Neuronal stem cell (in vitro differentiated cells): ENCODE measurements around the gene CEMIP2. TPM values are rescaled to one million over a fixed set of nuclear protein-coding genes. Genes with fewer than 3 reads are reported as not detected.

Source experiments
- DNase-seq: peaks from one replicate; pipeline ENCODE4 v3.0.0-alpha.2; 2013; ENCODE audit warnings: low spot score
- H2AFZ ChIP-seq: one replicate; pipeline ENCODE4 v1.6.1; 2013; ENCODE audit warnings: mild to moderate bottlenecking, low read length, inconsistent platforms
- H2AK5ac ChIP-seq: 2 replicates; pipeline ENCODE4 v1.6.1; 2013; ENCODE audit warnings: low read depth, mild to moderate bottlenecking, inconsistent platforms, low read length, moderate library complexity, mixed read lengths
- H2BK120ac ChIP-seq: 2 replicates; pipeline ENCODE4 v1.6.1; 2013; ENCODE audit warnings: low read depth, mild to moderate bottlenecking, inconsistent platforms, low read length, moderate library complexity, mixed read lengths
- H2BK12ac ChIP-seq: one replicate; pipeline ENCODE4 v1.6.1; 2013; ENCODE audit warnings: low read length, inconsistent platforms
- H2BK15ac ChIP-seq: 2 replicates; pipeline ENCODE4 v1.6.1; 2013; ENCODE audit warnings: mild to moderate bottlenecking, low read length, inconsistent platforms, mixed read lengths
- H2BK5ac ChIP-seq: one replicate; pipeline ENCODE4 v1.6.1; 2013; ENCODE audit warnings: inconsistent platforms, mild to moderate bottlenecking, low read length, moderate library complexity
- H3K14ac ChIP-seq: one replicate; pipeline ENCODE4 v1.6.1; 2013; ENCODE audit warnings: low read length, inconsistent platforms
- H3K18ac ChIP-seq: 2 replicates; pipeline ENCODE4 v1.6.1; 2013; ENCODE audit warnings: low read length, inconsistent platforms
- H3K23ac ChIP-seq: 2 replicates; pipeline ENCODE4 v1.6.1; 2013; ENCODE audit warnings: low read depth, mild to moderate bottlenecking, mixed read lengths, low read length, inconsistent platforms; ENCODE audit not compliant: poor library complexity
- H3K27ac ChIP-seq: replicated peaks from 3 replicates; pipeline ENCODE4 v1.5.1; 2013; ENCODE audit warnings: low read length, inconsistent platforms
- H3K27me3 ChIP-seq, 3 experiments: 2 replicates each; pipeline ENCODE4 v1.6.1; 2013; ENCODE audit warnings: low read length in 3 of 3, mild to moderate bottlenecking in 2 of 3, inconsistent platforms in 1 of 3, low read depth in 1 of 3, mixed read lengths in 1 of 3, moderate library complexity in 1 of 3; ENCODE audit not compliant: control insufficient read depth in 3 of 3, insufficient read depth in 3 of 3
- H3K36me3 ChIP-seq, 2 donors: replicated peaks in 1 of 2; 2 replicates each; pipeline ENCODE4 v1.6.1; 2013; ENCODE audit warnings: low read length in 2 of 2; ENCODE audit not compliant: control insufficient read depth in 2 of 2, insufficient read depth in 2 of 2
- H3K4ac ChIP-seq: 2 replicates; pipeline ENCODE4 v1.6.1; 2013; ENCODE audit warnings: inconsistent platforms, mild to moderate bottlenecking, low read length, moderate library complexity
- H3K4me1 ChIP-seq, 2 donors: 1 replicate in 1 of 2; 2 replicates in 1 of 2; pipeline ENCODE4 v1.6.1; 2013; ENCODE audit warnings: low read length in 2 of 2, low read depth in 1 of 2; ENCODE audit not compliant: control insufficient read depth in 2 of 2, insufficient read depth in 1 of 2
- H3K4me2 ChIP-seq: one replicate; pipeline ENCODE4 v1.6.1; 2013; ENCODE audit warnings: mild to moderate bottlenecking, low read length, inconsistent platforms; ENCODE audit not compliant: insufficient read depth, poor library complexity, severe bottlenecking
- H3K4me3 ChIP-seq, 2 donors: 2 replicates each; pipeline ENCODE4 v1.5.1; 2013; ENCODE audit warnings: low read length in 2 of 2, mild to moderate bottlenecking in 2 of 2, inconsistent platforms in 1 of 2, moderate library complexity in 1 of 2
- H3K79me1 ChIP-seq: one replicate; pipeline ENCODE4 v1.6.1; 2013; ENCODE audit warnings: low read depth, mild to moderate bottlenecking, inconsistent platforms, low read length, moderate library complexity
- H3K9ac ChIP-seq: one replicate; pipeline ENCODE4 v1.6.1; 2013; ENCODE audit warnings: mild to moderate bottlenecking, low read depth, low read length, inconsistent platforms; ENCODE audit not compliant: poor library complexity
- H3K9me3 ChIP-seq, 2 donors: replicated peaks in 1 of 2; 2 replicates each; pipeline versions ENCODE3 to v1.6.1; 2013; ENCODE audit warnings: low read length in 2 of 2, mild to moderate bottlenecking in 2 of 2, inconsistent platforms in 1 of 2, low read depth in 1 of 2, mixed read lengths in 1 of 2, moderate library complexity in 1 of 2; ENCODE audit not compliant: control insufficient read depth in 2 of 2, insufficient read depth in 1 of 2
- H4K8ac ChIP-seq: one replicate; pipeline ENCODE4 v1.6.1; 2013; ENCODE audit warnings: low read depth, mild to moderate bottlenecking, inconsistent platforms, low read length, moderate library complexity
- H4K91ac ChIP-seq: one replicate; pipeline ENCODE4 v1.6.1; 2013; ENCODE audit warnings: low read length, low read depth, mild to moderate bottlenecking, inconsistent platforms; ENCODE audit not compliant: poor library complexity
- WGBS, 2 donors: extraction: QIAGEN DNeasy Blood & Tissue Kit; methylation state at CpG; one replicate each; pipeline ENCODE4 v1.1.7; 2013; ENCODE audit warnings: missing lambda C conversion rate in 2 of 2, mixed read lengths in 1 of 2; ENCODE audit not compliant: insufficient read length in 2 of 2, insufficient replicate concordance in 1 of 2; ENCODE audit errors: extremely low coverage in 2 of 2; 5-methylcytosine and 5-hydroxymethylcytosine counted together
- polyA plus RNA-seq, 2 experiments: library from polyadenylated mRNA; stranded (reverse); fragments of 200-250 nt; gene quantifications; one replicate each; pipeline ENCODE4 v1.2.3, GENCODE V29; 2013

The CEMIP2 gene, protein sequence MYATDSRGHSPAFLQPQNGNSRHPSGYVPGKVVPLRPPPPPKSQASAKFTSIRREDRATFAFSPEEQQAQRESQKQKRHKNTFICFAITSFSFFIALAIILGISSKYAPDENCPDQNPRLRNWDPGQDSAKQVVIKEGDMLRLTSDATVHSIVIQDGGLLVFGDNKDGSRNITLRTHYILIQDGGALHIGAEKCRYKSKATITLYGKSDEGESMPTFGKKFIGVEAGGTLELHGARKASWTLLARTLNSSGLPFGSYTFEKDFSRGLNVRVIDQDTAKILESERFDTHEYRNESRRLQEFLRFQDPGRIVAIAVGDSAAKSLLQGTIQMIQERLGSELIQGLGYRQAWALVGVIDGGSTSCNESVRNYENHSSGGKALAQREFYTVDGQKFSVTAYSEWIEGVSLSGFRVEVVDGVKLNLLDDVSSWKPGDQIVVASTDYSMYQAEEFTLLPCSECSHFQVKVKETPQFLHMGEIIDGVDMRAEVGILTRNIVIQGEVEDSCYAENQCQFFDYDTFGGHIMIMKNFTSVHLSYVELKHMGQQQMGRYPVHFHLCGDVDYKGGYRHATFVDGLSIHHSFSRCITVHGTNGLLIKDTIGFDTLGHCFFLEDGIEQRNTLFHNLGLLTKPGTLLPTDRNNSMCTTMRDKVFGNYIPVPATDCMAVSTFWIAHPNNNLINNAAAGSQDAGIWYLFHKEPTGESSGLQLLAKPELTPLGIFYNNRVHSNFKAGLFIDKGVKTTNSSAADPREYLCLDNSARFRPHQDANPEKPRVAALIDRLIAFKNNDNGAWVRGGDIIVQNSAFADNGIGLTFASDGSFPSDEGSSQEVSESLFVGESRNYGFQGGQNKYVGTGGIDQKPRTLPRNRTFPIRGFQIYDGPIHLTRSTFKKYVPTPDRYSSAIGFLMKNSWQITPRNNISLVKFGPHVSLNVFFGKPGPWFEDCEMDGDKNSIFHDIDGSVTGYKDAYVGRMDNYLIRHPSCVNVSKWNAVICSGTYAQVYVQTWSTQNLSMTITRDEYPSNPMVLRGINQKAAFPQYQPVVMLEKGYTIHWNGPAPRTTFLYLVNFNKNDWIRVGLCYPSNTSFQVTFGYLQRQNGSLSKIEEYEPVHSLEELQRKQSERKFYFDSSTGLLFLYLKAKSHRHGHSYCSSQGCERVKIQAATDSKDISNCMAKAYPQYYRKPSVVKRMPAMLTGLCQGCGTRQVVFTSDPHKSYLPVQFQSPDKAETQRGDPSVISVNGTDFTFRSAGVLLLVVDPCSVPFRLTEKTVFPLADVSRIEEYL (N-terminal part only)
- 79.6 TPM for polyA plus RNA-seq (2013, experiment 1 of 2)
- 79.1 TPM for polyA plus RNA-seq (2013, experiment 2 of 2)

DNA sequence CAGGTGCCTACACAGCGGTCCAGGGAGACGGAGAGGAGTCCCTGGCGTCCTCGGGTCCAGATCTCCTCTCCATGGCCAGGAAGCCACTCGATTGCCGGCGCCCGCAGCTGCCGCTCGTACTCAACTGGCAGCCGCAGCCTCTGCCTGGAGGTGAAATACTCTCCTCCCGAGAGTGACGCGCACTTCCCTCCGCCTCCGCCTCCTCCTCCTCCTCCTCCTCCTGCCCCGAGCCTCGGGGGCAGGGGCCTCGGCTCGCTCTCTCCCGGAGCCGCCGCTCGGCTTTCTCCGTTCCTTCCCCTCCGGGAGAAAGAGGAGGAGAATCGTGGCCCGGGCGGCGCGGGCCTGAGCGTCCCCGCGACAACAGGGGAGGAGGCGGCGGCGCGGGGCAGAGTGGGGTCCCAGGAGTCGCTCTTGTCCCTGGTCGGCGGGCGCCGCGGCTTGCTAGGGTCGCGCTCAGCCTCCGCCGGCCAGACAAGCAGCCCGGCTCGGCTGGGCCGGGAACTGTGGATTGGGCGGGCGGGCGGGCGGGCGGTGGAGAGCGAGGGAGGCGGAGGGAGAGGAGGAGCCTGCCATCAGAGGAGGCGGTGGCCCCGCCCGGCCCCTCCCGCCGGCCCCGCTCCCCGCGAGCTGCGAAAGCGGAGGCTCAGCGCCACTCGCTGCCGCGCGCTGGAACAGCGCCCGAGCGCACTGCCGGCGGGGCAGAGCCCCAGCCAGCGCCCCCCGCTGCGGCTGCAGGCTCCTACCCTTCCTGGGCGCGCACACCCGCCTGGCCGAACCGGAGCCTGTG, at the start of gene CEMIP2:
TSS of gene CEMIP2 (minus strand) at position 126 of the 787 bp plus-strand sequence. CDS start 18,140 bp downstream, outside the sequence.
- Histone ChIP-seq H3K9ac (peak within 1 kb of the TSS; percentile 97), H3K27ac (peak within 1 kb of the TSS; percentile 87), H3K4me3 (peak within 1 kb of the TSS; percentile 86 to 94), H4K8ac (no peak within 1 kb of the TSS), H3K4me1 (peaks cover 8 to 30% of the 10 kb centered on the region in 2 donors), H2AFZ (peak within 1 kb of the TSS; percentile 91), H2AK5ac (peak within 1 kb of the TSS; percentile 41), H3K23ac (peak within 1 kb of the TSS; percentile 69), H3K14ac (peak within 1 kb of the TSS; percentile 91), H3K9me3 (no peaks in the 10 kb centered on the region), H3K27me3 (peaks cover 0 to 11% (median 4%) of the 10 kb centered on the region in 3 experiments), H3K4me2 (peak within 1 kb of the TSS; percentile 100), H2BK5ac (peak within 1 kb of the TSS; percentile 96), H3K36me3 (no peaks in the 10 kb centered on the region), H2BK12ac (no peak within 1 kb of the TSS), H2BK15ac (peak within 1 kb of the TSS; percentile 93), H2BK120ac (no peak within 1 kb of the TSS), H3K18ac (peak within 1 kb of the TSS; percentile 98), H3K4ac (peak within 1 kb of the TSS; percentile 44), H3K79me1 (peaks cover 2% of the 10 kb centered on the region), H4K91ac (no peak within 1 kb of the TSS)
- peak; percentile 84 for DNase-seq
- no CpG with 5 or more reads among the region's 86 CpGs for WGBS, 2 donors

DNA sequence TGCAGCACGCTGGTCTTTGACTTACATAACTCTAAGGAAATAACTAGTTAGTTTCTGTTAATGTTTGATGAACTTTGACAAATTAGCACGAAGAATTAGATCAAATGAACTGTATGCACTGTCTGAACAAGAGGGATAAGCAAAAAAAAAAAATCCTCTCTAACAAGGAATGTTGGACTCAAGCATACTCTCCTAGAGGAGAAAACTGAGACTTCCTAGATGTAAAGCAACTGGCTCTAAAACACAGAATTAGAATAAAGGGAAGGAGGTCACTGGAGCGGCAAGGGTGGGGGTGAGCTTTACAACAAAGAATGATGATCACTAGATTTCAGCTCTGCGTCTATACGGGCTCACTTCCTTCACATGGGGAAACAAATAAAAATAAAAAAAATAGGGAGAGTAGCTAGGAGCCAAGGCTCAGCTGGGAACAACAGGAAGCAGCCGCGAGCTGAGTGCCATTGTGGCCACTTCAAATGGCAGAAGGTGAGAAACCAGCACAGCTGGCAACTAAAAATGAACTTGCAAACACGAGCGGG, 48.7 kb upstream of the CEMIP2 start:
- no peak overlapping the region for H3K4ac ChIP-seq
- H3K4me3 ChIP-seq, result no peak overlapping the region
- H3K79me1 ChIP-seq, result no peaks in the 10 kb centered on the region
- H3K4me2 ChIP-seq, result no peak overlapping the region
- no peak overlapping the region for H3K9ac ChIP-seq
- no peak for DNase-seq
- no peak overlapping the region for H3K23ac ChIP-seq
- no peak overlapping the region for H2BK12ac ChIP-seq
- H3K9me3 ChIP-seq, result no peaks in the 10 kb centered on the region
- peak overlapping the region; percentile 55 for H2AFZ ChIP-seq
- H3K36me3 ChIP-seq, result no peaks in the 10 kb centered on the region
- no peak overlapping the region for H3K14ac ChIP-seq
- no peak overlapping the region for H2AK5ac ChIP-seq
- no CpG with 5 or more reads among the region's 9 CpGs for WGBS, 2 donors
- H2BK5ac ChIP-seq, result no peak overlapping the region
- H3K27me3 ChIP-seq, result no peaks in the 10 kb centered on the region
- H4K91ac ChIP-seq, result no peak overlapping the region
- H2BK15ac ChIP-seq, result no peak overlapping the region
- no peak overlapping the region for H4K8ac ChIP-seq
- H3K18ac ChIP-seq, result no peak overlapping the region
- H3K27ac ChIP-seq, result no peak overlapping the region
- peaks cover 6 to 7% of the 10 kb centered on the region in 2 donors for H3K4me1 ChIP-seq
- no peak overlapping the region for H2BK120ac ChIP-seq

DNA sequence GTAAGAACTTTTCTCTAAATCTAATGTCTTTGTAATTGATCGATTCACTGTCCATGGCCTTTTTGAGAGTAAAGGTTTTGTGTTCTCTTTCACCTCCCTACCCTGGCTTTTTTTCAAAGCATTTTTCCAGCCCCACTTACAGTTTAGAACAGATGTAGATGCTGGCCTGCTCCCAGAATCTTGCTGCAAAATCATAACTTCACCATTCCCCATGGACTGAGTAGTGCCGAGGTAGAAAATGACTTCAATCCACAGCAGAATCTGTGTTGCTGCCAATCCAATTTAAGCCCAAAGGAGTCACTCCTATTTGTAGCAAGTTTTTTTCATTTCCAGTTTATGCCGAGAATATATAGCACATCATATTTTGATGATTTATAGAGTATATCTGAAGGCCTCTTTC, 46.5 kb upstream of the CEMIP2 start:
- no peak overlapping the region for H2BK5ac ChIP-seq
- WGBS, 2 donors, result no CpG with 5 or more reads among the region's 3 CpGs
- H3K23ac ChIP-seq, result no peak overlapping the region
- DNase-seq, result no peak
- no peak overlapping the region for H3K27ac ChIP-seq
- no peak overlapping the region for H3K4ac ChIP-seq
- H3K4me2 ChIP-seq, result no peak overlapping the region
- H2AK5ac ChIP-seq, result no peak overlapping the region
- H2BK12ac ChIP-seq, result no peak overlapping the region
- no peaks in the 10 kb centered on the region for H3K27me3 ChIP-seq
- no peak overlapping the region for H3K14ac ChIP-seq
- H4K91ac ChIP-seq, result no peak overlapping the region
- no peak overlapping the region for H2BK120ac ChIP-seq
- no peaks in the 10 kb centered on the region for H3K79me1 ChIP-seq
- H3K36me3 ChIP-seq, result no peaks in the 10 kb centered on the region
- H2BK15ac ChIP-seq, result no peak overlapping the region
- H3K4me3 ChIP-seq, result no peak overlapping the region
- peaks cover 6 to 7% of the 10 kb centered on the region in 2 donors for H3K4me1 ChIP-seq
- no peak overlapping the region for H3K18ac ChIP-seq
- H3K9ac ChIP-seq, result no peak overlapping the region
- no peak overlapping the region for H2AFZ ChIP-seq
- no peaks in the 10 kb centered on the region for H3K9me3 ChIP-seq
- no peak overlapping the region for H4K8ac ChIP-seq
